ENCODE data around the gene MEAF6.

Gene MEAF6

DNA sequence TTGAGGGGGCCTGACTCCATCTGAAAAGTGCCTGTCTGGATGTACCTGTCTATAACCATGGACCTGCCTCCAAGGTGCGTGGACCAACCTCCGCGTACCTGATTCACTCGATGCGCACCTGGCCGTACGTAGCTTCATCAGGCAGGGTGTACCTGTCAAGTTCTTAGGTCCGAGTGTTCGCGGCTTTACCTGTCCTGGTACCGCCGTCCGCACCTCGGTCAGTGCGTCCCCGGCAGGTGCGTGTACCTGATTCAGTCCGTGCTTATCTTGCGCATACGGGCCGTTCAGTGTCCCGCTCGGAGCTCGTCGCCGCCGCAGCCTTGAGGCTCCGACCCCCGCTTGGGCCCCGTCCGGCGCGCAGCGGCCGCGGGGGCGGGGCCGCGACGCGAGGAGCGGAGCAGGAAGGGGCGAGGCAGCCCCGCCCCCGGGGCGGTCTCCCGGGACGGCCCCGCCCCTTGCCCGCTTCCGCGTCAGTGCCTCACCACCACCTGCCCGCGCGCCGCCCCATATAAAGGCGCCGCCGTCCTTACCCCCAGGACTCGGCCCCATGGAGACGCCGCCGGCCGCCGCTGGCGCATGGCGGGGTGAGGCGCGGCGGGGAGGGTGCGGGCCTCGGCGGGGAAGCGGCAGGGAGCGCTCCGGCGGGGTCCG is 40.4 kb downstream of the MEAF6 start, which contains the start of gene ZC3H12A:
Gene ZC3H12A (plus strand): TSS at position 535 of the 651 bp plus-strand sequence. CDS start 917 bp downstream, outside the sequence.
- Histone ChIP-seq H2AFZ (peak within 1 kb of the TSS; percentile 90), H3K9ac (no peak within 1 kb of the TSS), H3K4me1 (peaks cover 2% of the 10 kb centered on the region), H3K36me3 (ENCODE audit: control insufficient read depth, insufficient read depth, low read length) (no peaks in the 10 kb centered on the region), H3K27me3 (ENCODE audit: control insufficient read depth, insufficient read depth, low read length) (no peaks in the 10 kb centered on the region), H3K79me2 (no peaks in the 10 kb centered on the region), H3K9me3 (ENCODE audit: control insufficient read depth, low read length) (no peaks in the 10 kb centered on the region), H3K27ac (peak within 1 kb of the TSS; percentile 49), H3K4me3 (ENCODE audit: low read depth, low read length) (peak within 1 kb of the TSS; percentile 91), H3K4me2 (ENCODE audit: low read length) (peak within 1 kb of the TSS; percentile 96)
- TF ChIP-seq, protein P1, sequence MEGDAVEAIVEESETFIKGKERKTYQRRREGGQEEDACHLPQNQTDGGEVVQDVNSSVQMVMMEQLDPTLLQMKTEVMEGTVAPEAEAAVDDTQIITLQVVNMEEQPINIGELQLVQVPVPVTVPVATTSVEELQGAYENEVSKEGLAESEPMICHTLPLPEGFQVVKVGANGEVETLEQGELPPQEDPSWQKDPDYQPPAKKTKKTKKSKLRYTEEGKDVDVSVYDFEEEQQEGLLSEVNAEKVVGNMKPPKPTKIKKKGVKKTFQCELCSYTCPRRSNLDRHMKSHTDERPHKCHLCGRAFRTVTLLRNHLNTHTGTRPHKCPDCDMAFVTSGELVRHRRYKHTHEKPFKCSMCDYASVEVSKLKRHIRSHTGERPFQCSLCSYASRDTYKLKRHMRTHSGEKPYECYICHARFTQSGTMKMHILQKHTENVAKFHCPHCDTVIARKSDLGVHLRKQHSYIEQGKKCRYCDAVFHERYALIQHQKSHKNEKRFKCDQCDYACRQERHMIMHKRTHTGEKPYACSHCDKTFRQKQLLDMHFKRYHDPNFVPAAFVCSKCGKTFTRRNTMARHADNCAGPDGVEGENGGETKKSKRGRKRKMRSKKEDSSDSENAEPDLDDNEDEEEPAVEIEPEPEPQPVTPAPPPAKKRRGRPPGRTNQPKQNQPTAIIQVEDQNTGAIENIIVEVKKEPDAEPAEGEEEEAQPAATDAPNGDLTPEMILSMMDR (IDR thresholded peaks at IDR 0.05), result no peak

DNA sequence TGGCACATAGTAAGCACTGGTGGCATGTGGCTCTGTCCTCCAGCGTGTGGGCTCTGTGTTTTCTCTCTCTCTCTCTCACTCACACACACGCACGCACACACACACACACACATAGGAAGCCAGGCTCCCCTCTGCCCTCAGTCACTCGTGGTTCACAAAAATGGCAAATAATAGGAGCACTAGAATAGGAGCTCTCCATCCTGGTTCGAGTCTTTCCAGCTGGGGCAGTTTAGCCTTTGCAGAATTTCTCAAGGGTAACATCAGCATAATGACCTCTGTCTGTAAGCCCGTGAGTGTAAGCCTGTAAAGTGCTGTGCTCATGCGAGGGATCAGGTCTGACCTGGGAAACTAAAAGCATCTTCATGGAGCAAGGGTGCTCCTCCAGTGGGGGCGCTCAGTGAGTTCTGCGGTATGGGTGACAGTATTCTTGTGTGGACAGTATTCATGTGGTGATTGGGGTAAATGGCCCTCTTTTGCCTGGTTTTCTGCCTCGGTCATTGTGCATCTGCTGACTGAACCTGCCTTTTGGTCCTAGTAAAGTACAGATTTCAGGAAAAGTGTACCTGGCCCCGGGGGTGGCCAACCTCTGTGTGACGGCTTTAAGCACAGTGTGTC is 41.0 kb downstream of the MEAF6 start:
- H3K4me3 ChIP-seq (ENCODE audit: low read depth, low read length), result peak overlapping the region; percentile 91
- H3K27me3 ChIP-seq (ENCODE audit: control insufficient read depth, insufficient read depth, low read length), result no peaks in the 10 kb centered on the region
- H3K36me3 ChIP-seq (ENCODE audit: control insufficient read depth, insufficient read depth, low read length), result no peaks in the 10 kb centered on the region
- no peak overlapping the region for H3K9ac ChIP-seq
- peak overlapping the region; percentile 90 for H2AFZ ChIP-seq
- H3K79me2 ChIP-seq, result no peaks in the 10 kb centered on the region
- TF ChIP-seq, protein P1 (IDR thresholded peaks at IDR 0.05), result no peak
- H3K9me3 ChIP-seq (ENCODE audit: control insufficient read depth, low read length), result no peaks in the 10 kb centered on the region
- peaks cover 2% of the 10 kb centered on the region for H3K4me1 ChIP-seq
- H3K4me2 ChIP-seq (ENCODE audit: low read length), result peak overlapping the region; percentile 96
- peak overlapping the region; percentile 49 for H3K27ac ChIP-seq

DNA sequence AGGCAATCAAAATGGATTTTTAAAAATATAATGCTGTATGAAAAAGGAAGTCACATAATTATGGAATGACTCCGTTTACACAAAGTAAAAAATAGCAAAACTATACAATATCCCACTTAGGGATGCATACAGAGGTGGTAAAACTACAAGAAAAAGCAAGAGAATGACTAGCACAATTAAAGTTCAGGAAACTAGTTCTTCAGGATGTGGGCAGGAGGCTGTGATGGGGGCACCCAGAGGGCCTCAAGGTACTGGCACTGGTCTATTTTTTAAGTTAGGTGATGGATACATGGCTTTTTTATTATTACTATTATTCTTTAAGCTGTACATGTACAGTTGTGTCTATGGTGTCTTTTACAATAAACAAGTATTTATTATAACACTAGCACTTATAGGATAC is 41.6 kb downstream of the MEAF6 start:
- TF ChIP-seq, protein P1 (IDR thresholded peaks at IDR 0.05), result no peak
- Histone ChIP-seq H3K4me2 (ENCODE audit: low read length) (no peak overlapping the region), H3K79me2 (no peaks in the 10 kb centered on the region), H3K27ac (no peak overlapping the region), H3K4me1 (peaks cover 2% of the 10 kb centered on the region), H3K36me3 (ENCODE audit: control insufficient read depth, insufficient read depth, low read length) (no peaks in the 10 kb centered on the region), H3K9me3 (ENCODE audit: control insufficient read depth, low read length) (no peaks in the 10 kb centered on the region), H3K9ac (no peak overlapping the region), H3K27me3 (ENCODE audit: control insufficient read depth, insufficient read depth, low read length) (no peaks in the 10 kb centered on the region), H2AFZ (no peak overlapping the region), H3K4me3 (ENCODE audit: low read depth, low read length) (no peak overlapping the region)

DNA sequence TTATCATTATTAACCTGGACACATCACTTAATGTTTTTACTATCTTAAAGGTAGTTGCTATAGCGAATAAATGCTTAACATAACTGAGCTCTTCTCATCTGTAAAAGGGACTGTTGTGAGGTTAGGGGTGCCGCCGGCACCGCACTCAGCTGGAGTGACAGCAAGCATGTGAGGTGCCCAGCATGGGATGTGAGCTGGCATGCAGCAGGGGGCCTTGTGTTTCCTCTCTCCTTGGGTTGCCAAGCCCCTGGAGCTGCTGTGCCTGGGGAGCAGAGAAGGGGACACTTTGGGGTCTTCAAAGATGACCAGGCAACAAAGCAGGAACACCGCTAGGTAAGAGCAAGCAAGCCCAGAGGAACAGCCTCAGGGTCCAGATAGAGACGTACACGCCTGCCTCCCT is 42.3 kb downstream of the MEAF6 start:
- no peaks in the 10 kb centered on the region for H3K9me3 ChIP-seq (ENCODE audit: control insufficient read depth, low read length)
- H3K9ac ChIP-seq, result no peak overlapping the region
- no peak overlapping the region for H3K4me3 ChIP-seq (ENCODE audit: low read depth, low read length)
- peaks cover 2% of the 10 kb centered on the region for H3K4me1 ChIP-seq
- H3K27ac ChIP-seq, result no peak overlapping the region
- H3K27me3 ChIP-seq (ENCODE audit: control insufficient read depth, insufficient read depth, low read length), result no peaks in the 10 kb centered on the region
- H3K4me2 ChIP-seq (ENCODE audit: low read length), result no peak overlapping the region
- no peaks in the 10 kb centered on the region for H3K36me3 ChIP-seq (ENCODE audit: control insufficient read depth, insufficient read depth, low read length)
- TF ChIP-seq, protein P1 (IDR thresholded peaks at IDR 0.05), result no peak
- no peak overlapping the region for H2AFZ ChIP-seq
- H3K79me2 ChIP-seq, result no peaks in the 10 kb centered on the region
